IgD-negative memory B cell (primary cell): ENCODE measurements around the gene C12orf56. TPM values are rescaled to one million over a fixed set of nuclear protein-coding genes. Genes with fewer than 3 reads are reported as not detected.

Experiments used
- H3K27ac Mint-ChIP-seq, 3 donors: one replicate each; pipeline ENCODE4 v1.8.0; 2020 to 2022; ENCODE audit warnings: mild to moderate bottlenecking in 3 of 3, mixed read lengths in 3 of 3, moderate library complexity in 1 of 3
- H3K27me3 Mint-ChIP-seq: one replicate; pipeline ENCODE4 v1.8.0; 2021; ENCODE audit warnings: mixed read lengths
- H3K36me3 Mint-ChIP-seq: one replicate; pipeline ENCODE4 v1.8.0; 2020; ENCODE audit warnings: mild to moderate bottlenecking, mixed read lengths
- H3K4me1 Mint-ChIP-seq, 3 donors: one replicate each; pipeline ENCODE4 v1.8.0; 2020 to 2022; ENCODE audit warnings: mixed read lengths in 3 of 3, mild to moderate bottlenecking in 1 of 3
- H3K4me3 Mint-ChIP-seq, 4 donors: one replicate each; pipeline ENCODE4 v1.8.0; 2020 to 2022; ENCODE audit warnings: mild to moderate bottlenecking in 4 of 4, mixed read lengths in 4 of 4, moderate library complexity in 3 of 4
- H3K9me3 Mint-ChIP-seq, 3 donors: one replicate each; pipeline ENCODE4 v1.8.0; 2020 to 2021; ENCODE audit warnings: mixed read lengths in 3 of 3, mild to moderate bottlenecking in 1 of 3
- polyA plus RNA-seq: library from polyadenylated mRNA; unstranded; fragments of 300-500 nt; fragmentation: Illumina TruSeq; gene quantifications from one replicate; pipeline ENCODE4 v1.2.3, GENCODE V29; 2021

Gene C12orf56, protein sequence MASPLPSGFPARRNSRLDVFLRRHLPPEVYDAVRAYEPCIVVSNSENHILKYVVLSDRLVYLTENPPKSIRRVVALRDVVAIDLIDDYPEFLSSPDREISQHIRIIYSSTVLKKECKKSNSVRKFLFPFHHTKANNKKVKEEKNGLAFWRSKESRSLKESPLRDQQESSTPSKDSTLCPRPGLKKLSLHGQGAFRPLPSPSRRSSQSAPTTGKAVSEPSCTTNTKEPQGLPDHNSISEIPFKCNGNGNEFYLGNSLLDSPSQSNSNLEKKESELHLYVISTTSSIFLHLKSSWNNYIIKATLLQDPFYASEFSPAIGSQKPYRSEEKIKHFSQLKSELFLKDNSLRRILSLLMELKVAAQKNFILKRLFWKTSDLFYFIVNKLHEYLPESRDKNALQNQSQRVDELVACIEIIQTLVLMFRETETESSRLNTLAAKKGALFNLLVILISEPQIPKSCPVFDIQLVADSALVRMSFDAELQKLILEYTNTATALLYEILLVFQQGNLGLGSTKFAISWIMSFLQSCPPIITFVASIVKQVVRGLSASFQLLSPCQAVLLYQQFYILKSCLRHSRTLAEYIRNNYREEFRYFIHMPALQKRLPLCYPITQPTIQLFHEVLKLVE
- polyA plus RNA-seq: not detected

DNA sequence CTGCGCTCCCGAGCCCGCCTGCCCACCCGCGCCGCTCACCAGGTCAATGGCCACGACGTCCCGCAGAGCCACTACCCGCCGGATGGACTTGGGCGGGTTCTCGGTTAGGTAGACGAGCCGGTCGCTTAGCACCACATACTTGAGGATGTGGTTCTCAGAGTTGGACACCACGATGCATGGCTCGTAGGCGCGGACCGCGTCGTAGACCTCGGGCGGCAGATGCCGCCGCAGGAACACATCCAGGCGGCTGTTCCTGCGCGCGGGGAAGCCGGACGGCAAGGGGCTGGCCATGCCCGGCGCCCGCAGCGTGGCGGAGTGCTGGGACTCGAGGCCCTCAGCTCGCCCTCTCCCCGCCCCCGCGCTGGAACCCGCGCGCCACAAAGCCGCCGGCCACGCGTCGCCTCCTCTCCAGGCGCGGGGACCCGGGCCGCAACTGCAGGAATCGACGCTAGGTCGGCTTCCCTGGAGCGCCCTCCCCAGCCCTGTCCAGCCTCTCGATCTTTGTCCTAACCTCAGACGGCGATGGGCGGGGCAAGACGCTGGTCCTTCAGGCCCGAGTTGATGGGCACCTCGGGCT is at the start of gene C12orf56:
Gene C12orf56 (minus strand): TSS at position 484 of the 577 bp plus-strand sequence. CDS start 193 bp downstream, at position 291.
- no peak within 1 kb of the TSS for H3K27ac Mint-ChIP-seq
- H3K36me3 Mint-ChIP-seq: no peaks in the 10 kb centered on the region
- H3K4me3 Mint-ChIP-seq: peak within 1 kb of the TSS in 2 of 4 donors; percentile 77 to 78
- no peaks in the 10 kb centered on the region for H3K9me3 Mint-ChIP-seq
- peaks cover 19% of the 10 kb centered on the region for H3K27me3 Mint-ChIP-seq
- H3K4me1 Mint-ChIP-seq: no peaks in the 10 kb centered on the region

DNA sequence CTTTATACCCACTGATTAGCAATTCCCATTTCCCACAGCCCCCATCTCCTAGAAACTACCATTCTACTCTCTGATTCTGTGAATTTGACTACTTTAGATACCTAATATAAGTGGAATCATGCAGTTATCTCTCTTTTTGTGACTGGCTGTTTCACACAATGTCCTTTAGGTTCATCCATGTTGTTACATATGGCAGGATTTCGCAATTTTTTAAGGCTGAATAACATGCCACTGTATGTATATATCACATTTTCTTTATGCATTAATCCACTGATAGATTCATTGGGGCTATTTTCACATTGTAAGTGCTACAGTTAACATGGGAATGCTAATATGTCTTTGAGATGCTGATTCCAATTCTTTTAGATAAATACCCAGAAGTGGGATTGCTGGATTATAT is 49.5 kb upstream of the C12orf56 start:
- H3K27me3 Mint-ChIP-seq: no peaks in the 10 kb centered on the region
- H3K4me3 Mint-ChIP-seq: no peak overlapping the region
- H3K27ac Mint-ChIP-seq: no peak overlapping the region

DNA sequence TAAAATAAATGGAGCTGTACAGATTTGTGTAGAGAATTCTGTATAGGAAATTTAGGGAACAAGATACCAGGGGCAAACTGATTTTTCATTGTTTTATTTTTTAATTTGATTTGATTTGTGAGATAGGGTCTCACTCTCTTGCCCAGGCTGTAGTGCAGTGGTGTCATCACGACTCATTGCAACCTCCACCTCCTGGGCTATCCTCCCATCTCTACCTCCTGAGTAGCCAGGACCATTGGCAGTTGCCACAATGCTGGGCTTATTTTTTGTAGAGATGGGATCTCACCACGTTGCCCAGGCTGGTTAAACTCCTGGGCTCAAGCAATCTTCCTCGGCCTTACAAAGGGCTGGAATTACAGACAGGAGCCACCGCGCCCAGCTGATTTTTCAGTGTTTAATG is 43.4 kb upstream of the C12orf56 start:
- Mint-ChIP-seq H3K9me3 (peaks cover 0 to 2% (median 0%) of the 10 kb centered on the region in 3 donors), H3K36me3 (peaks cover 6% of the 10 kb centered on the region), H3K27me3 (no peaks in the 10 kb centered on the region), H3K27ac (no peak overlapping the region), H3K4me1 (peaks cover 5 to 10% (median 8%) of the 10 kb centered on the region in 3 donors), H3K4me3 (no peak overlapping the region)

More for the DNA sequence above, 49.5 kb upstream of the C12orf56 start:
- Mint-ChIP-seq H3K9me3 (peaks cover 0 to 2% (median 0%) of the 10 kb centered on the region in 3 donors), H3K4me1 (peaks cover 11 to 14% (median 11%) of the 10 kb centered on the region in 3 donors), H3K36me3 (peaks cover 2% of the 10 kb centered on the region)

DNA sequence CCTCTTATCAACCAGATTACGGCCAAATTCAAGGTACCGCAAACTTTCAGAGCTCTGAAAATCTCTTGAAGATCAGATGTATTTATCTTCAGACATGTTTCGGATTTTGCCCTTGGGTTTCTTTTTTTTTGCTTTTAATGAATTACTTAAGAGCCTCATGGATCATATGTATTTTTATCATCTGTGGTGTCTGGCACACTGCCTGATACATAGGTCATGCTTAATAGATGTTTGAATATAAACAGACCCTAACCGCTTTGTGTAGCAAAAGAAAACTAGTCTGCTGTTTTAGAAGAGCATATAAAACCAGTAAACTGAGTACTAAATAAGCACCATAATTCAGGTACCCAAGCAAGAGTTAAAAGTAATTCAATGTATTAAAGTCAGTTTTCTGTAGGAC is 41.2 kb upstream of the C12orf56 start:
- H3K27ac Mint-ChIP-seq: no peak overlapping the region

DNA sequence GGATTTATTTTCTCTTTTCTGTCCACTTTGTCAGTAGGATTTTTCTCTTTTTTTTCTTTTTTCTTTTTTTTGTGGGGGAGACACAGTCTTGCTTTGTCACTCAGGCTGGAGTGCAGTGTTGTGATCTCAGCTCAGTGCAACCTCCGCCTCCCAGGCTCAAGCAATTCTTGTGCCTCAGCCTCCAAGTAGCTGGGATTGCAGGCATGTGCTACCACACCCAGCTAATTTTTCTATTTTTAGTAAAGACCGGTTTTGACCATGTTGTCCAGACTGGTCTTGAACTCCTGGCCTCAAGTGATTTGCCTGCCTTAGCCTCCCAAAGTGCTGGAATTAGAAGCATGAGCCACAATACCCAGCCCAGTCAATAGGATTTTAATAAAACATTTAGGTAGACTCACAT is 40.3 kb upstream of the C12orf56 start:
- H3K27me3 Mint-ChIP-seq: no peaks in the 10 kb centered on the region
- no peaks in the 10 kb centered on the region for H3K4me1 Mint-ChIP-seq
- no peak overlapping the region for H3K4me3 Mint-ChIP-seq
- H3K9me3 Mint-ChIP-seq: no peaks in the 10 kb centered on the region
- peaks cover 8% of the 10 kb centered on the region for H3K36me3 Mint-ChIP-seq
- H3K27ac Mint-ChIP-seq: no peak overlapping the region

More for the DNA sequence above, 41.2 kb upstream of the C12orf56 start:
- Mint-ChIP-seq H3K27me3 (no peaks in the 10 kb centered on the region), H3K9me3 (no peaks in the 10 kb centered on the region), H3K36me3 (peaks cover 8% of the 10 kb centered on the region), H3K4me3 (no peak overlapping the region), H3K4me1 (no peaks in the 10 kb centered on the region)

DNA sequence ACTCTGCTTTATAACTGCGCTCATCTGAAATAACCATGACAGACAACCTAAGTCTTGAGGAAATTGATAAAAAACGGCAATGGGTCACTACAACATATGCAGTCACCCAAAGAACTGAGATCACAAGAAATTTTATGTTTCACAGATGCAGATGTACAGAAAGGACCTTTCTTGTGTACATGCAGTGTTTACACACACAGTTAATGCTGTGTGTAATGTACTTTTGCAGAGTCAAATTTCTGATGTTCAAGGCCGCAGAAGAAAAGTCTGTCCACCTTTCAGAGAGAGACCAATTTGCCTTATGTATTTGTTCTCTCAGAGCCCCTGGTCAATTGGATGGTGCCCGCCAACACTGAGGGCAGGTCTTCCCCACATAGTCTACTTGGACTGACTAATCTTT is 38.4 kb upstream of the C12orf56 start:
- Mint-ChIP-seq H3K27me3 (no peaks in the 10 kb centered on the region), H3K9me3 (no peaks in the 10 kb centered on the region), H3K36me3 (peaks cover 11% of the 10 kb centered on the region), H3K27ac (no peak overlapping the region), H3K4me3 (no peak overlapping the region), H3K4me1 (no peaks in the 10 kb centered on the region)

DNA sequence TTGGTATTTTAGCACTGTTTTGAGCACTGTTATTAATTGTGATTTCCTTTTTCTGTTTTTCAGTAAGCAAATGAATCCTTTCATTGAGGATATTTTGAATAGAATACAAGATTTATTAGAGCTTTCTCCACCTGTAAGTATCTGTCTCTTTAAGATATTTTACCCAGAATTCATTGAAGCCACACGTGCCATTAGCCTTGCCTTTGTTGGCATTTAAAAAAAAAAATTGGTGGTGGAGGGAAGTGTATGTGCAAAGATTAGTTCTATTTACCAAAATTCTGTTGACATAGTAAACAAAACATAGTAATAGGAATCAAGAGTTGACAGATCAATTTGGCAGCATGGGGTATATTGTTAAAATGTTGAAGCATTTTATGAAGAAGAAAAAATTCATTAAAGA is 37.4 kb upstream of the C12orf56 start:
- Mint-ChIP-seq H3K36me3 (peaks cover 12% of the 10 kb centered on the region), H3K9me3 (no peaks in the 10 kb centered on the region), H3K4me1 (no peaks in the 10 kb centered on the region), H3K27ac (no peak overlapping the region), H3K4me3 (no peak overlapping the region), H3K27me3 (no peaks in the 10 kb centered on the region)

DNA sequence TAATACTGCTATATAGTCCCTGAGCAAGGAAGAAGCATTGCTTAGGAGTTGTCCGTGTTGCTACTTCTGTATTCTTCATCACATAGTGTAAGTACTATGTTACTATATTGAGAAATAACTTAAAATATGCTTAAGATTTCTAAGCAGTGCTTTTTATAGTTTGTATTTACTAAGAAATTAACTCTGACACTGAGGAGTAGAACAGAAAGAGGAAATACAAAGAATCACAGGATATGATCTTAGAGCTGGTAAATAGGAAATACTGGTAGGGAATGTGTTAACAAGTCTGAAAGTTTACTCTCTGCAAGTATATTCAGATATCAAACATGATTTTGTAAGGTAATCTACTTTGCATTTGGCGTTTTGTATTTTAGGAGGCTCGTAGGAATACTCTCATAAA is 29.1 kb upstream of the C12orf56 start:
- Mint-ChIP-seq H3K27me3 (no peaks in the 10 kb centered on the region), H3K4me3 (no peak overlapping the region), H3K4me1 (no peaks in the 10 kb centered on the region), H3K27ac (no peak overlapping the region), H3K36me3 (peaks cover 13% of the 10 kb centered on the region), H3K9me3 (no peaks in the 10 kb centered on the region)

DNA sequence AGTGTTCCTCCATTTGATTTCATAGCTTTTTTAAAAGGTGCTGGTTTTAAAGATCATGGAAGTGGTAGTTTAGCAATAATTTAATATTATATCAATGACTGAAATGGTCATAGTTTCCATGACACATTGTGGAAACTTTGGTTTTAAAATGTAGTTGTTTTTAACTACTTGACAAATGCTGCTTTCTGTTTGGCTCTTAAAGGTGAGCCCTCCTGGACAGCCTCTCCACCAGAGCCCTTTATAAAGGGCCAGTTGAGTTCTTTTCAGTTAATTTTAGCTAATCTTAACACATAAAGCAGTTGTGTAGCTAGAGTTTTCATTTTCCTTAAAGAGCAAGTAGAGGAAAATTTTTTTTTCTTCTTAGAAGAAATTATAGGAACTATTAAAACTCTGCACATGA is 27.7 kb upstream of the C12orf56 start:
- Mint-ChIP-seq H3K9me3 (no peaks in the 10 kb centered on the region), H3K4me1 (no peaks in the 10 kb centered on the region), H3K27ac (no peak overlapping the region), H3K4me3 (no peak overlapping the region), H3K36me3 (peaks cover 10% of the 10 kb centered on the region), H3K27me3 (no peaks in the 10 kb centered on the region)

DNA sequence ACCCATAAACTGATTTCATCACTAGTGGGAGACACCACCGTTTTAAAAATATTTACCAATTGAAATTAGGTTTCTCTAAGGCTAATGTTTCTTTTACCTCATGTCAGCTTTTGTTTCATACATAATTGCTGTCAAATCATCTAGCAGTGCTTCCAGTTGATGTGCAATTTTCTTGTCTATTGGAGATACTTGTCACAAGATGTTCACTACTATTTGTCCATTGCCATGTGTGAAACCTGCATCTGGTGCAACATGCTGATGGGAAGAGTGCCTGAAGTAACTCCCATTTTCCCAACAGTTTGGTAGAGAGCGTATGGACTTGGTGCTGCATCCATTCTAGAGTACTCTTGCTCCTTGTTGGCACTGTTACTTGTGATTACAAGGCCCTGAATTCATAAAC is 23.3 kb upstream of the C12orf56 start:
- Mint-ChIP-seq H3K27ac (no peak overlapping the region), H3K9me3 (no peaks in the 10 kb centered on the region), H3K4me3 (no peak overlapping the region), H3K36me3 (peaks cover 4% of the 10 kb centered on the region), H3K4me1 (no peaks in the 10 kb centered on the region), H3K27me3 (no peaks in the 10 kb centered on the region)

DNA sequence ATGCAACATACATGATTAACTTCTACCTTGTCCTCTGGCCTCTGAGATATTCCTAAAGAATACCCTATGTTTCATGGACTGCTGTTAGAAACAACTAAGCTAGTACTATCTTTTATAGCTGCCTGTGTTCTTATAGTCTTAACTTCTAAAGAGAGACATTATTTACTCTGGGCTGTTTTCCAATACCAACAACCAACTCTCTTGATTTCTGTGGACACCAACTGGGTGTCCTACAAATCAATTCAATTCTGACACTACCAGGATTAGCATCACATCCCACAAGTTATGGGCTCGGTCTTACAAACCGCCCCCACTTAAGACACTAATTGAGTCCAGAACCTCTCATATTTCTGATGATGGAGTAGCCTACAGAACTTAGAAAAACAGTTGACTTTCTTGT is 21.9 kb upstream of the C12orf56 start:
- Mint-ChIP-seq H3K9me3 (no peaks in the 10 kb centered on the region), H3K4me1 (no peaks in the 10 kb centered on the region), H3K27me3 (no peaks in the 10 kb centered on the region)

DNA sequence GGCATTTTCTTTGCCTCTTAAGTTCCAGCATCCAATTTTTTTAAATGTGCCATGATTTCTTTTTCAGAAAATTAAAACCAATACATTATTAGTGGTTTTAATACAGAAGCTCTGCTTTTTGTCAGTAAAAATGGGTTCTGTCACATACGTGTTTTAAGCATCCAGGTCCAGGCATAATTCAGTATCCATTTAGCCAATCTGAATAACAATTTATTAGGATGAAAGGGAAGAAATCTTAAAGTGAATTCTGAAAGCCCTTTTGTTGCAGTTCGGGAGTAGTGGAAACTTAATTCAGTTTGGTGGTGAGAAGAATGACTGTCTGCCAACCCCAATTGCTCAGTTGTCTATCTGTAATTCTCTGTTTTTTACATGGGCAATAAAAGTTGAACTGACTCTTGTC is 20.9 kb upstream of the C12orf56 start:
- peaks cover 1% of the 10 kb centered on the region for H3K36me3 Mint-ChIP-seq
- H3K27ac Mint-ChIP-seq: no peak overlapping the region
- no peaks in the 10 kb centered on the region for H3K27me3 Mint-ChIP-seq
- peaks cover 0 to 5% (median 3%) of the 10 kb centered on the region in 3 donors for H3K4me1 Mint-ChIP-seq
- H3K4me3 Mint-ChIP-seq: no peak overlapping the region
- H3K9me3 Mint-ChIP-seq: no peaks in the 10 kb centered on the region

More for the DNA sequence above, 21.9 kb upstream of the C12orf56 start:
- H3K4me3 Mint-ChIP-seq: no peak overlapping the region
- H3K27ac Mint-ChIP-seq: peak overlapping the region in 1 of 3 donors; percentile 63
- peaks cover 4% of the 10 kb centered on the region for H3K36me3 Mint-ChIP-seq

DNA sequence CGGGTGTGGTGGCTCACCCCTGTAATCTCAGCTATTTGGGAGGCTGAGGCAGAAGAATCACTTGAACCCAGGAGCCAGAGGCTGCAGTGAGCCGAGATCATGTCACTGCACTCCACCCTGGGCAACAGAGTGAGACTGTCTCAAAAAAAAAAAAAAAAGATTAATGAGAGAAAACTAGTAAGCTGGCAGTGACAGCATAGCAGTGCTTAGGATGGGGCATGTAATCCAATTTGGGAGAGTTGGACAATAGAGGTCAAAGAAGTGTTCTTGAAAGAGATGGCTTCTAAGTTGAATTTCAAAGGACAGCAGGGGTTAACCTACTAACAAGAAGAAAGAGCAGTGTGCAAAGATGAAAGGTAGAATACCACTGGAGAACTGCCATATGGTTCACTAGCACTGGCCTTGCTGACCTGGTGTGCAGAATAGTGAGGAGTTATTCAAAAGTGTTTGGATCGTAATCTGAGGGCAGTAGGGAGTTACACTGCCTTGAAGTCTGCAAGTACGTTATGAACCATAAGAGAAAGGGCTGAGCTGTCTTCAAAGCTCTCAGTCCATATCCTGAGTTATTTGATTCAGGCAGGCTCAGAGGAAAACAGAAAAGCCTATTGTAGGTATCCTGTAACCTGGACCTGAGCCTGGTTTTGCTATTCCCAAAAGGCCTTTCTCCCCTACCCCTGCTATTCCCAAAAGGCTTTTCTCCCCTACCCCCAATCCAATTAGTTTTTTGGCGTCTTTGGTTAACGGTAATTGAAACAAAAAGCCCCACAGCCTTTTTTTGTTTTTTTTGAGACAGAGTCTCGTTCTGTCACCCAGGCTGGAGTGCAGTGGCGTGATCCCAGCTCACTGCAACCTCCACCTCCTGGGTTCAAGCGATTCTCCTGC is 17.0 kb upstream of the C12orf56 start:
- H3K36me3 Mint-ChIP-seq: no peaks in the 10 kb centered on the region
- H3K27ac Mint-ChIP-seq: no peak overlapping the region
- H3K4me3 Mint-ChIP-seq: peak overlapping the region in 1 of 4 donors; percentile 22
- no peaks in the 10 kb centered on the region for H3K27me3 Mint-ChIP-seq
- H3K4me1 Mint-ChIP-seq: peaks cover 8 to 12% (median 9%) of the 10 kb centered on the region in 3 donors
- no peaks in the 10 kb centered on the region for H3K9me3 Mint-ChIP-seq

DNA sequence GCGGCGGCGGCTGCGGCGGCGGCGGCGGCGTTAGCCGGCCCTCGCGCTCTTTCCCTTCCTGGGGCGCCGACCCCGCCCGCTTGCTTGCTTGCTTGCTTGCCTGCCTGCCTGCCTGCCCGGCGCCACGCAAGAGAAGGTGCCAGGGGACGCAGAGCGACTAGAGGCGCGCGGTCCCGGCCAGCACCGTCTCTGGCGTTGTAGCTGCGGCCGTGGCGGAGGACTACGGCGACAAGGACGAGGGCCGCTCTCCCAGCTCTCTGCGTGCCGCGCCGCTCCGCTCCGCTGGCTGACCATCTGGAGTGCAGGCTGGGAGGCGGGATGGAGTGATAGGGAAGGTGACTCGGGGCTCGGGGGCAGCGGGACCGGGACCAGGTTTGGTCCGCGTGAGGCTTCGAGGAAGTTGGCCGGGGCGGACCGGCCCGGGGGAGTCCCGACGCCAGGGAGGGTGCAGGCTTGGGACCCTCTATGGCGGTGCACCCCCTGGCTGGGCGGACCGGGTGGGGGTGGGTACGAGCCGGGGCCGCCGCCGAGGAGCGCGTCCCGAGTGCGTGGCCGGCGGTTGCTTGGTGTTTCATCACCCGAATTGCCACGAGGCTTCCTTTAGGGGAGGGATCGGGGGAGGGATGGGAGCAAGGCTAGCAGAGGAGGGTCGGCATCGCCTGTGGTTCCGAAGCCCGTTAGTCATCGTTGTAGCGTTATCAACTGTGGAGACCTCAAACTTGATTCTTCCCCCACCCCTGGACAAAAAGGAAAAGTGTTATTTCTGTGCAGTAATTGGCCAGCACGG is 14.1 kb upstream of the C12orf56 start:
- Mint-ChIP-seq H3K4me3 (peak overlapping the region; percentile 96 to 100 (median 98)), H3K27ac (peak overlapping the region; percentile 78 to 94 (median 93)), H3K27me3 (no peaks in the 10 kb centered on the region), H3K4me1 (peaks cover 8 to 12% (median 9%) of the 10 kb centered on the region in 3 donors), H3K9me3 (no peaks in the 10 kb centered on the region), H3K36me3 (no peaks in the 10 kb centered on the region)
